Activated B cell treated with CpG ODN at 0.5 μM for 24 hours (primary cell): Measurements from ENCODE around the gene SIRPA. TPM values are rescaled to one million over a fixed set of nuclear protein-coding genes. Genes with fewer than 3 reads are reported as not detected.

Experiments
- ATAC-seq: fragments of 200-7000 bp; cut with Tn5 transposase; one replicate; pipeline ENCODE4 v1.10.0; 2021; ENCODE audit warnings: low read depth, mild to moderate bottlenecking, moderate library complexity
- CTCF ChIA-PET: fragments of 350-600 bp; sonication (Branson Sonifier 250); formaldehyde crosslinking; loops from one replicate; lab custom pipeline; 2021; ENCODE audit warnings: antibody characterized with exemption; lab: Charles Lee
- POLR2A ChIA-PET: fragments of 350-600 bp; sonication (Branson Sonifier 250); formaldehyde crosslinking; loops from one replicate; lab custom pipeline; 2021; ENCODE audit warnings: antibody characterized with exemption; lab: Charles Lee
- DNase-seq: peaks from one replicate; pipeline ENCODE4 v3.0.0; 2022
- H3K27ac Mint-ChIP-seq: one replicate; pipeline ENCODE4 v1.8.0; 2020; ENCODE audit warnings: mixed read lengths
- H3K27me3 Mint-ChIP-seq: one replicate; pipeline ENCODE4 v1.8.0; 2021; ENCODE audit warnings: mixed read lengths
- H3K36me3 Mint-ChIP-seq: one replicate; pipeline ENCODE4 v1.8.0; 2021; ENCODE audit warnings: low read depth, mixed read lengths
- H3K4me1 Mint-ChIP-seq: one replicate; pipeline ENCODE4 v1.8.0; 2021; ENCODE audit warnings: mixed read lengths
- H3K4me3 Mint-ChIP-seq: one replicate; pipeline ENCODE4 v1.8.0; 2020; ENCODE audit warnings: mild to moderate bottlenecking, mixed read lengths
- H3K9me3 Mint-ChIP-seq: one replicate; pipeline ENCODE4 v1.8.0; 2020; ENCODE audit warnings: mixed read lengths
- CTCF ChIP-seq: fragments of 200-600 bp; IDR thresholded peaks from one replicate; pipeline ENCODE4 v1.8.0; 2022; ENCODE audit warnings: antibody characterized with exemption, mild to moderate bottlenecking
- intact Hi-C: fragments of 100-400 bp; cut with micrococcal nuclease; formaldehyde crosslinking; loops from one replicate; pipeline ENCODE4 v1.15.1; 2024
- total RNA-seq: library from RNA; stranded (reverse); gene quantifications from 2 replicates; pipeline ENCODE4 v1.2.3, GENCODE V29; 2022

Gene SIRPA
- total RNA-seq, 1 donor from 2014 or later: 10.1 TPM

- no peaks in the 10 kb centered on the region for H3K27me3 Mint-ChIP-seq
- no peak for DNase-seq
- no peaks in the 10 kb centered on the region for H3K36me3 Mint-ChIP-seq
- peaks cover 17% of the 10 kb centered on the region for H3K4me1 Mint-ChIP-seq
- peak overlapping the region; percentile 78 for H3K27ac Mint-ChIP-seq
- no peak for TF ChIP-seq CTCF
- intact Hi-C loops: loop anchor here (1.0 to 2.0 kb wide), 9 partner anchors 11 to 489 kb away; no protein-coding TSS in a partner anchor
- H3K4me3 Mint-ChIP-seq: peak overlapping the region; percentile 77
- ATAC-seq: peak; percentile 38
- POLR2A ChIA-PET: interaction anchor here (0.8 to 2.3 kb wide), 3 partner anchors 10 to 162 kb away, joined by 4 to 10 read pairs (median 9); no protein-coding TSS in a partner anchor
- H3K9me3 Mint-ChIP-seq: peaks cover 1% of the 10 kb centered on the region
- CTCF ChIA-PET: interaction anchor here (0.6 to 2.9 kb wide), 21 partner anchors 8 to 243 kb away, joined by 3 to 51 read pairs (median 4); no protein-coding TSS in a partner anchor
These were observed 69.6 kb downstream of the SIRPA start for GRCh38 chr20:1964659-1965405.

GRCh38 chr20:1965520-1966351 lies 70.5 kb downstream of the SIRPA start:
- peaks cover 1% of the 10 kb centered on the region for H3K27me3 Mint-ChIP-seq
- peak; percentile 91 for ATAC-seq
- H3K36me3 Mint-ChIP-seq: no peaks in the 10 kb centered on the region
- peak; percentile 81 for DNase-seq
- ChIA-PET CTCF (interaction anchor here (0.6 to 2.9 kb wide), 25 partner anchors 9 to 487 kb away, joined by 3 to 51 read pairs (median 4); no protein-coding TSS in a partner anchor), POLR2A (interaction anchor here (0.8 to 2.3 kb wide), 5 partner anchors 11 to 207 kb away, joined by 3 to 10 read pairs (median 4); no protein-coding TSS in a partner anchor)
- H3K4me3 Mint-ChIP-seq: peak overlapping the region; percentile 77
- H3K27ac Mint-ChIP-seq: peak overlapping the region; percentile 78
- peaks cover 17% of the 10 kb centered on the region for H3K4me1 Mint-ChIP-seq
- intact Hi-C loops: loop anchor here (1.0 to 2.0 kb wide), 9 partner anchors 11 to 489 kb away; no protein-coding TSS in a partner anchor
- H3K9me3 Mint-ChIP-seq: no peaks in the 10 kb centered on the region
- TF ChIP-seq CTCF: peak; percentile 68

GRCh38 chr20:1968964-1969363 lies 73.8 kb downstream of the SIRPA start:
- DNase-seq (no peak), ATAC-seq (no peak)
- no peak overlapping the region for H3K27ac Mint-ChIP-seq
- no peaks in the 10 kb centered on the region for H3K9me3 Mint-ChIP-seq
- no peak for TF ChIP-seq CTCF
- H3K27me3 Mint-ChIP-seq: peaks cover 12% of the 10 kb centered on the region
- intact Hi-C loops: no loop called here
- POLR2A ChIA-PET: no interaction called here
- CTCF ChIA-PET: interaction anchor here (1.5 kb wide), 1 partner anchor 203 kb away, joined by 6 read pairs; no protein-coding TSS in a partner anchor
- H3K4me1 Mint-ChIP-seq: peaks cover 17% of the 10 kb centered on the region
- no peaks in the 10 kb centered on the region for H3K36me3 Mint-ChIP-seq
- no peak overlapping the region for H3K4me3 Mint-ChIP-seq

GRCh38 chr20:1971893-1972586 lies 76.8 kb downstream of the SIRPA start:
- no peaks in the 10 kb centered on the region for H3K9me3 Mint-ChIP-seq

More at GRCh38 chr20:1971893-1972586, 76.8 kb downstream of the SIRPA start:
- Mint-ChIP-seq H3K27ac (no peak overlapping the region), H3K4me1 (no peaks in the 10 kb centered on the region), H3K27me3 (peaks cover 18% of the 10 kb centered on the region), H3K4me3 (no peak overlapping the region), H3K36me3 (no peaks in the 10 kb centered on the region)
- CTCF ChIA-PET: interaction anchor here (0.6 to 0.8 kb wide), 3 partner anchors 169 to 215 kb away, joined by 3 to 4 read pairs (median 3); no protein-coding TSS in a partner anchor
- no peak for ATAC-seq
- TF ChIP-seq CTCF: no peak
- POLR2A ChIA-PET: interaction anchor here (0.8 kb wide), 1 partner anchor 680 kb away, joined by 3 read pairs; no protein-coding TSS in a partner anchor
- no peak for DNase-seq
- intact Hi-C loops: no loop called here
